HTR-8/SVneo (cell line): ENCODE measurements around the gene NR4A2.

Experiments used
- DNase-seq: peaks from one replicate; pipeline ENCODE4 v3.0.0; 2011; ENCODE audit warnings: low spot score, mixed read lengths; ENCODE audit not compliant: insufficient read length
- FAIRE-seq: peaks from 2 replicates; lab custom pipeline; 2011; peaks lifted over from hg19 to GRCh38; lab: Jason Lieb, UNC

NR4A2 gene

DNA sequence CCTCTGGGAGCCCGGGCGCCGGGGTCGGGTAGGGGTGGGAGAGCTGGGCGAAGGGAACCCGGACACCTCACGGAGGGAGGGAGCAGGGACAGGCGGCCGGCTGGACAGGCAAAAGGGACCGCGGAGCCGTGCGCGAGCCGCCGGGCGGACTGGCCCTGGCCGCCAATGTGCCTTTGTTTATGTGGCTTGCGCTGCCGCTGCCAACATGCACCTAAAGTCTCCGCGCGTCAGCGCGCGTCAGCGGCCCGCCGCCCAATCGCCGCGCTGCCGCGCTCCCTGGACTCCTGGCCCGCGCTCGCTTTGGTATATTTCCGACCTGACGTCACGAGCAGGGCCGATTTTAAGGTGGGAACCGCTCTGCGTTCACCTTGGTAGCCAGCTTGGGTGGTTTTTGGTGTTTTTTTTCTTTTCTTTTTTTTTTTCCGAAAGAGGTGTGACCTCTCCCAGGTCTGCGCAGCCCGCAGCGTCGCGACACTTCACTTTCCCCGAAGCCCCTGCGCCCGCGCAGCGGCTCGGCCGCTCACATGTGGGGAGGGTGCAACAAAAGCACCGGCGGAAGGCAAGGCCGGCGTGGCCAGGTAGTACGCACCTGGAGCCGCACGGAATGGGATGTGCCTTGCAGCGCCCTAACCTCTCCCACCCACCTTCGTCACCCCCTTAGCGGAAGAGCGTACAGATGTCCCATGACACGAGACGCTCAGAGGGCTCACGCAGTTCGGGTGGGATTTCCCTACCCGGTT is at the start of gene NR4A2:
NR4A2 (minus strand) TSS at position 188 of the 740 bp plus-strand sequence. CDS start 2,535 bp downstream, outside the sequence.
- peak; percentile 81 for DNase-seq
- no peak for FAIRE-seq

- DNase-seq (no peak), FAIRE-seq (no peak)
These were observed 47.7 kb upstream of the NR4A2 start for GRCh38 chr2:156380117-156380645.

- FAIRE-seq, result no peak
These were observed 47.2 kb upstream of the NR4A2 start for GRCh38 chr2:156379714-156380113.

DNA sequence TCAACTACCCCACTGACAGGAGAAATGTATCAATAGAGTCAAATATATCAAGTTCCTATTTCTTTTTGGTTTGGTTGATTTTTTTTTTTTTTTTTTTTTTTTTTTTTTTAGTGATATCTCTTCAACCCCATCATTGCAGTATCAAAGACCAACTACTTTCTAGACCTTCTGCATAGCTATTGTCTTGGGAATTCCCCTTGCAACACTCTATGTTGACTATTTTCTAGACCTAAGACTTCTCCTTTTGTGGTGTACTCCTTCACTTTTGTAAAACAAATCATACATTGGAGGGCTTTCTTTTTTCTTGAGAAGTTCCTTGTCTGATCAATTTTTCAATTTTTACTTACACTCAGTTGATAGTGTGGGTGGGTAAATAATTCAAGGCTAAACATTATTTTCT is 46.5 kb upstream of the NR4A2 start:
- DNase-seq, result no peak
- no peak for FAIRE-seq

More at GRCh38 chr2:156379714-156380113, 47.2 kb upstream of the NR4A2 start:
- no peak for DNase-seq

DNA sequence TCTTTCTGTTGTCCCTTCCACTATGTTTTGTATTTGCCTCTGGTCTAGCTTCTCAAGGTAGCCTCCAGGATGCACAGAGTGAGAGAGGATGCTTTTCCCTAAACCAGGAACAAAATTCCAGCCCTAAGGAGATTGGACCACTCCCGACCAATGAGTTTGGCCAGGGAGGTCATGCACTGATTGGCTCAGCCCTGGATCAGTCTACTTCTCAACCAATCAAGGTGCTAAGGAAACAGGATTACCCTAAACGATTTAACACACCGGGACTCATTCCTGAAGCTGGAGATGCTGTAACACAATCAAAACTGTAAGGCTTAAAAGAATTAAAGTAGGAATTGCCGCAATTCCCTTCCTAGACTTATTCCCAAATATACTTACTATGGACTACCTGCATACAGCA is 34.2 kb upstream of the NR4A2 start:
- no peak for FAIRE-seq
- no peak for DNase-seq

- no peak for DNase-seq
- FAIRE-seq, result no peak
These were observed 30.6 kb upstream of the NR4A2 start for GRCh38 chr2:156363141-156363540.

DNA sequence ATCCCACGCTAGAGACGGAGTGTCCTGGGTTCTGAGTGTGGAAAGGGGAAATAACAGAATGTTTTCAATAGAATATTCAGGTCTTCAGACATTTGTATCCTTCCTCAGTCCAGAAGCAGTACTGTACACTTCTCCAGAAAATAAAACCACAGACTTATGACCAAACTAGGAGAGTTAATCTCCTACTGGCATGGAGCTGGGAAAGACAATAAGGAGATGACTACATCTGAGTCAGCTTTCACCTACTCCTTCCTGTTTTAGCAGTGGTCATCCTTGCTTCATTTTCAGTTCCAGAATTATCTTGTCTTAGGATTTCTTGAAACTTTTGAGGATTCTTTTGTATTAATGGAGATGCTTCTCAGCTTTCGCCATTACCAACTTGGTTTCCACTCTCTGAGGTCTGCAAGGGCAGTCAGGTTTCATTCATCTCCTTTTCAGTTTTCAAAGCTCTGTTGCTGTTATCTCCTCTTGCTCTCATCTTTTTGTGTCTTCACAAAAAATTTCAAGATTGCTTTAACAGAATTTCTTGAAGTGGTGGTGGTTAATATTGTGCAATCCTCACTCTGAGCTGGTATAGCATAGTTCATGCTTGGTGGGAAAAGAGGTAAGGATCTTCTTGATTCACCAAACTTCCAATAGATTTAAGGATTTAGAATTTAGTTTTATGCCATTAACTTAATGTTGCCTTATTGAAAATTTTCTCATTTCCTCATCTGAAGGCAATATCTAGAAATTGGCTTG is 23.7 kb upstream of the NR4A2 start:
- DNase-seq (no peak), FAIRE-seq (no peak)

DNA sequence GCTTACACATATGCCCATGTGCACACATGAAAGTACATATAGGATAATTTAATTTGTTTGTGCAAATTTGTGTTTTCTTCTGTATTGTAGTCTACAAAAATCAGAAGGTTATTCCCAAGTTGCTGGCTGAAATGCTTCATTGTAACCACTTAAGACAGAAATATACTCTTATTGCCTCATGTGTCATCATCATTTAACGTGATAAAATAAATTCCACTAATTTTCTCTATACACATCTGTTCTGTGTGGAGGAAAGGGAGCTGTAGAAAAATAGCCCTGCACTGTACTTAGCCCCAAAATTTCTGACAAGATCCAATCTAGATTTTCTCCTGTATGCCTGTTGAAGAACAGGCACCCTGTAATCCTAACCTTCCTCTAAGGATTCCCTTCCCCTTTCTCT is 20.4 kb upstream of the NR4A2 start:
- no peak for DNase-seq
- no peak for FAIRE-seq

GRCh38 chr2:156350374-156351142 is 18.0 kb upstream of the NR4A2 start:
- no peak for DNase-seq
- no peak for FAIRE-seq

DNA sequence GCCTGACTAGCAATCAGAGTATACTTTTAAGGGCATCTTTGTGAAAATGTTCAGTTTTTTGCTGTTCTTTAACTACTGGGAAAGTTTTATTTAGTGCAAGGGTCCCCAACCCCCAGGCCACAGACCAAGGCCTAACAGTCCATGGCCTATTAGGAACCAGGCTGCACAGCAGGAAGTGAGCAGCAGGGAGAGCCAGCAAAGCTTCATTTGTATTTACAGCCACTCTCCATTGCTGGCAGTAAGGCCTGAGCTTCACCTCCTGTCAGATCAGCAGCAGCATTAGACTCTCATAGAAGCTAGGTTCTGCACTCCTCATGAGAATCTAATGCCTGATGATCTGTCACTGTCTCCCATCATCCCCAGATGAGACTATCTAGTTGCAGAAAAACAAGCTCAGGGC is 17.1 kb upstream of the NR4A2 start:
- no peak for DNase-seq
- no peak for FAIRE-seq

GRCh38 chr2:156349161-156349560 is 16.6 kb upstream of the NR4A2 start:
- DNase-seq (no peak), FAIRE-seq (no peak)

- no peak for FAIRE-seq
- DNase-seq, result no peak
These were observed 14.9 kb upstream of the NR4A2 start for GRCh38 chr2:156347431-156347830.

DNA sequence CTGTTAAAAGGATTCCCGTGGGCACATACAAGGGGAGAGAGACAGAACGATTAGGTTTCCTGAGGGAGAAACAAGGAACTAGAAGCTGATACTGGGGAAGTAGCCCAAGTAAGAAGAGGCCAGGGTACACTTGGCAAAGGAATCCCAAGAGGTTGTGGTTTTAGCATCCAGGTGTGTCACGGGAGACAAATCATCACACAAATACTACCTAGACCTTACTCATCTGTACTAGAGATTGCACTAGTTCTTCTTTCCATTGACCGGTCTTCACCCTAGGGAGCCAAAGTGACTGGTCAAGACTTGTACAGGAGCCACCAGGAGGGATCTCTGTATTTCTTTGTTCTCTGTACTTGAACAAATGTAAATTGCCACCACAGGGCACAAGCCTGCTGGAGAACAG is 14.2 kb upstream of the NR4A2 start:
- no peak for DNase-seq
- no peak for FAIRE-seq

DNA sequence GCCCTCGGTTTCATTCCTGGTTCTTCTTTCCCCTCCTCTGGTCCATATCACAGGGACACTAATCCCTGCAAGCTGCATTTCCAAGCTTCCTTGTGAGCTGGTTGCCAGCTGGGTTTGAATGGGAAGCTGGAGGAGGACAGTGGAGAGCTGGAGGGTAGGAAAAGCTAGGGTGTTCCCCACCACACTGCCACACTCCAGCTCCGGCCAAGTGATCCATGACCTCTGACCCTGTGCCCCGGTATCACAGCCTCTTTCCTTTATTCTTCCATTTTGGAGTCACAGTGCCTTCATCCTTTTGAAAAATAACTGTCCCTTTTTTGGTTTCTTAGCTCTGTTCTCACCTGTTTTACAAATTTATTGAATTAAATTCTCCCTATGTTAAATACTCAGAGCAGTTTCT is 13.1 kb upstream of the NR4A2 start:
- no peak for FAIRE-seq
- DNase-seq, result no peak

- FAIRE-seq (no peak), DNase-seq (no peak)
These were observed 11.4 kb upstream of the NR4A2 start for GRCh38 chr2:156343940-156344301.

DNA sequence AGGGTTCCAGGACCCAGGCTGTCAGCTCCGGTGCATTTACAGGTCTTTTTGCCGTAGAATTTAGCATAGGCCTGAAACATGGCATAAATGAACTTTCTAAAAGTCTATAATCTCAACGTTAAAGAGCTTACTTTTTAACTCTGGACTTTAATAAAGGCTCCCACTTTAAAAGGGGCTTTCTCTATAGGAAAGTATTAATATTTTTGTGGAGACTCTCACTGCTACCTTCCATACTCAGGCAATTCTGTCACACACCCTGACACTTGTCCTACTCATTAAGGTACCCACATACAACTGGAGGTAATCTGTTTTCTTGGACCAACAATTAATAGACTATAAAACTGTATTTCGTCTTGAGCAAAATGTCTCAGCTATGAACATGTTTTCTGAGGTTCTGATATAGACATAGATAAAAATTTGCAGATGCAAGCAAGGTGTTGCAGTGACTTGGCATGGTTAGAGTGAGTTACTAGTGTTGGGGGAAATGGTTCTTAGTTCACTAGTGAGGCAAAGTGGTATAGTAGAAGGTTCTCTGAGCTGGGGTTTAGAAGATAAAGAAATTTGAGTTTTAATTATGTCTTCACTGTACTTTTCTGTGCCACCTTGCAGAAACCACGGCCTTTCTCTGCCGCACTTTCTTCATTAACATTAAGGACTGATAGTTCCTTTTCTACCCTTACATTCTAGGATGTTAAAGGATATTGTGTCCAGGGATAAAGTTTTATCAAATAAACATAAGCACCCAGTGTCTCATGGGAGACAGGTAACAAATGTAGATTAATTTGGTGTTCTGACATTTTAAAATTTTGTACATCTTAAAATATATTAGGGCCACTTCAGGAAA is 10.8 kb upstream of the NR4A2 start:
- DNase-seq (no peak), FAIRE-seq (no peak)

- peak; percentile 28 for FAIRE-seq
- peak; percentile 73 for DNase-seq
These were observed 10.0 kb upstream of the NR4A2 start for GRCh38 chr2:156342254-156343095.

- peak; percentile 83 for DNase-seq
- peak; percentile 55 for FAIRE-seq
These were observed 9.1 kb upstream of the NR4A2 start for GRCh38 chr2:156341452-156342253.
